ENCODE results near the gene NKX3-2. TPM values are rescaled to one million over a fixed set of nuclear protein-coding genes. Genes with fewer than 3 reads are reported as not detected.

NKX3-2 gene
- total RNA-seq, 4 donors from 2014 or later, result 0.54 to 1.3 TPM; not detected in 2

- Histone ChIP-seq H3K27me3 (peaks cover 0 to 6% of the 10 kb centered on the region in 2 donors), H3K27ac (no peak overlapping the region), H3K4me3 (no peak overlapping the region), H3K9me3 (no peaks in the 10 kb centered on the region), H3K4me1 (no peaks in the 10 kb centered on the region), H3K36me3 (no peaks in the 10 kb centered on the region)
- no peak for DNase-seq
- TF ChIP-seq POLR2A (IDR thresholded peaks at IDR 0.05) (no peak), CTCF (IDR thresholded peaks at IDR 0.05) (no peak)
Measured at GRCh38 chr4:13516315-13516860, 27.9 kb downstream of the NKX3-2 start.

GRCh38 chr4:13515268-13515667, 29.0 kb downstream of the NKX3-2 start:
- Histone ChIP-seq H3K9me3 (no peaks in the 10 kb centered on the region), H3K4me1 (no peaks in the 10 kb centered on the region), H3K4me3 (no peak overlapping the region), H3K27ac (no peak overlapping the region), H3K36me3 (no peaks in the 10 kb centered on the region), H3K27me3 (peaks cover 0 to 2% of the 10 kb centered on the region in 2 donors)
- DNase-seq, result no peak
- TF ChIP-seq CTCF (IDR thresholded peaks at IDR 0.05) (no peak), POLR2A (IDR thresholded peaks at IDR 0.05) (no peak)

GRCh38 chr4:13514722-13515121, 29.6 kb downstream of the NKX3-2 start:
- no peaks in the 10 kb centered on the region for H3K9me3 ChIP-seq
- H3K4me1 ChIP-seq, result no peaks in the 10 kb centered on the region
- DNase-seq, result no peak
- TF ChIP-seq POLR2A (IDR thresholded peaks at IDR 0.05) (no peak), CTCF (IDR thresholded peaks at IDR 0.05) (no peak)
- H3K4me3 ChIP-seq, result no peak overlapping the region
- no peak overlapping the region for H3K27ac ChIP-seq
- H3K27me3 ChIP-seq, result no peaks in the 10 kb centered on the region
- no peaks in the 10 kb centered on the region for H3K36me3 ChIP-seq

GRCh38 chr4:13511101-13511500, 33.2 kb downstream of the NKX3-2 start:
- no peak for DNase-seq
- H3K4me1 ChIP-seq, result no peaks in the 10 kb centered on the region
- H3K4me3 ChIP-seq, result no peak overlapping the region
- no peaks in the 10 kb centered on the region for H3K27me3 ChIP-seq
- no peaks in the 10 kb centered on the region for H3K9me3 ChIP-seq
- H3K27ac ChIP-seq, result no peak overlapping the region
- no peaks in the 10 kb centered on the region for H3K36me3 ChIP-seq
- TF ChIP-seq POLR2A (IDR thresholded peaks at IDR 0.05) (no peak), CTCF (IDR thresholded peaks at IDR 0.05) (no peak)

- H3K4me1 ChIP-seq, result no peaks in the 10 kb centered on the region
- TF ChIP-seq POLR2A (IDR thresholded peaks at IDR 0.05), result no peak
- TF ChIP-seq CTCF (IDR thresholded peaks at IDR 0.05), result no peak
- H3K27me3 ChIP-seq, result no peaks in the 10 kb centered on the region
- no peaks in the 10 kb centered on the region for H3K9me3 ChIP-seq
- no peak overlapping the region for H3K4me3 ChIP-seq
- H3K36me3 ChIP-seq, result no peaks in the 10 kb centered on the region
- H3K27ac ChIP-seq, result no peak overlapping the region
- DNase-seq, result no peak
Measured at GRCh38 chr4:13509442-13509841, 34.9 kb downstream of the NKX3-2 start.

GRCh38 chr4:13504374-13504773, 39.9 kb downstream of the NKX3-2 start:
- Histone ChIP-seq H3K36me3 (no peaks in the 10 kb centered on the region), H3K4me1 (no peaks in the 10 kb centered on the region), H3K27me3 (no peaks in the 10 kb centered on the region), H3K27ac (no peak overlapping the region), H3K4me3 (no peak overlapping the region), H3K9me3 (no peaks in the 10 kb centered on the region)
- TF ChIP-seq POLR2A (IDR thresholded peaks at IDR 0.05) (no peak), CTCF (IDR thresholded peaks at IDR 0.05) (no peak)
- DNase-seq, result no peak
